PC-9 (cell line): ENCODE results near the gene CALN1. TPM values are rescaled to one million over a fixed set of nuclear protein-coding genes. Genes with fewer than 3 reads are reported as not detected.

Experiments used
- BruUV-seq: library from RNA; stranded (reverse); fragments of 400-500 nt; replicated peaks from 2 replicates; lab custom pipeline; 2021; lab: Mats Ljungman, UMichigan
- CTCF ChIA-PET: fragments of 300-600 bp; sonication (Branson Sonifier 250); formaldehyde crosslinking; loops from one replicate; lab custom pipeline; 2022; ENCODE audit warnings: antibody characterized with exemption; lab: Charles Lee
- POLR2A ChIA-PET: fragments of 300-600 bp; sonication (Branson Sonifier 250); formaldehyde crosslinking; loops from one replicate; lab custom pipeline; 2022; ENCODE audit warnings: antibody characterized with exemption; ENCODE audit not compliant: unreplicated experiment; lab: Charles Lee
- DNase-seq, 2 experiments: peaks; one replicate each; pipeline versions ENCODE4 v3.0.0 to v3.0.0-alpha.2; 2015 to 2022; ENCODE audit warnings: mixed read lengths in 1 of 2
- H2AFZ ChIP-seq: fragments of 200-600 bp; sonication (generic); 2 replicates; pipeline ENCODE4 v1.8.1; 2017; ENCODE audit warnings: antibody characterized with exemption
- H3F3A ChIP-seq: fragments of 200-600 bp; sonication (generic); 2 replicates; pipeline ENCODE4 v1.8.1; 2017; ENCODE audit warnings: antibody characterized with exemption, mild to moderate bottlenecking, low read depth; ENCODE audit not compliant: insufficient read depth
- H3K27ac ChIP-seq: fragments of 200-600 bp; sonication (generic); 2 replicates; pipeline ENCODE4 v1.6.1; 2016; ENCODE audit warnings: mixed run types
- H3K27me3 ChIP-seq: fragments of 200-600 bp; sonication (generic); 2 replicates; pipeline ENCODE4 v1.6.1; 2016; ENCODE audit warnings: low read depth, mixed run types; ENCODE audit not compliant: insufficient read depth
- H3K36me3 ChIP-seq: fragments of 200-600 bp; sonication (generic); 2 replicates; pipeline ENCODE4 v1.6.1; 2016; ENCODE audit warnings: low read depth, mixed run types
- H3K4me1 ChIP-seq: fragments of 200-600 bp; sonication (generic); replicated peaks from 2 replicates; pipeline ENCODE4 v1.6.1; 2016; ENCODE audit warnings: mixed run types; ENCODE audit not compliant: insufficient read depth
- H3K4me2 ChIP-seq: fragments of 200-600 bp; sonication (generic); 2 replicates; pipeline ENCODE4 v1.6.1; 2017; ENCODE audit warnings: mixed run types
- H3K4me3 ChIP-seq: fragments of 200-600 bp; sonication (generic); 2 replicates; pipeline ENCODE4 v1.6.1; 2016; ENCODE audit warnings: mixed run types
- H3K79me2 ChIP-seq: fragments of 200-600 bp; sonication (generic); 2 replicates; pipeline ENCODE4 v1.6.1; 2017; ENCODE audit warnings: low read depth, mixed run types
- H3K9me2 ChIP-seq: fragments of 200-600 bp; sonication (generic); 2 replicates; pipeline ENCODE4 v1.8.1; 2017; ENCODE audit warnings: mild to moderate bottlenecking; ENCODE audit not compliant: insufficient read depth
- H3K9me3 ChIP-seq: fragments of 200-600 bp; sonication (generic); 2 replicates; pipeline ENCODE4 v1.8.1; 2016; ENCODE audit warnings: low read depth; ENCODE audit not compliant: insufficient read depth
- H4K20me1 ChIP-seq: fragments of 200-600 bp; sonication (generic); 2 replicates; pipeline ENCODE4 v1.8.1; 2017; ENCODE audit not compliant: insufficient read depth
- EZH2 ChIP-seq: fragments of 200-600 bp; sonication (generic); IDR thresholded peaks from 2 replicates; pipeline ENCODE4 v1.8.0; 2017; ENCODE audit warnings: antibody characterized with exemption, low read depth
- intact Hi-C: fragments of 100-400 bp; cut with micrococcal nuclease; formaldehyde crosslinking; loops from one replicate; pipeline ENCODE4 v1.10.0; 2022; ENCODE audit not compliant: unreplicated experiment
- total RNA-seq: library from RNA; stranded (reverse); gene quantifications from 2 replicates; pipeline ENCODE4 v1.2.3, GENCODE V29; 2021
- TF ChIP-seq, protein P1 (sequence below): fragments of 200-600 bp; sonication (generic); conservative IDR thresholded peaks from 2 replicates; pipeline ENCODE4 v1.6.1; 2017; ENCODE audit warnings: mixed run types, antibody characterized with exemption, mild to moderate bottlenecking, moderate library complexity

The CALN1 gene
- total RNA-seq, 1 experiment from 2014 or later = not detected

GRCh38 chr7:72429316-72429715 lies 17.2 kb upstream of the CALN1 start:
- Histone ChIP-seq H3F3A (no peaks in the 10 kb centered on the region), H3K9me2 (no peaks in the 10 kb centered on the region), H3K27ac (no peak overlapping the region), H4K20me1 (no peaks in the 10 kb centered on the region; the same call in 1 of the 2 replicates), H3K27me3 (peaks cover 11% of the 10 kb centered on the region; the same call in 1 of the 2 replicates), H2AFZ (no peak overlapping the region), H3K9me3 (no peaks in the 10 kb centered on the region), H3K4me2 (no peak overlapping the region), H3K79me2 (no peaks in the 10 kb centered on the region), H3K36me3 (no peaks in the 10 kb centered on the region), H3K4me1 (no peaks in the 10 kb centered on the region), H3K4me3 (no peak overlapping the region)
- ChIA-PET POLR2A (no interaction called here), CTCF (no interaction called here)
- BruUV-seq = no TSS peak
- no peak for DNase-seq
- intact Hi-C loops = no loop called here
- no peak for TF ChIP-seq EZH2
- TF ChIP-seq, protein P1, sequence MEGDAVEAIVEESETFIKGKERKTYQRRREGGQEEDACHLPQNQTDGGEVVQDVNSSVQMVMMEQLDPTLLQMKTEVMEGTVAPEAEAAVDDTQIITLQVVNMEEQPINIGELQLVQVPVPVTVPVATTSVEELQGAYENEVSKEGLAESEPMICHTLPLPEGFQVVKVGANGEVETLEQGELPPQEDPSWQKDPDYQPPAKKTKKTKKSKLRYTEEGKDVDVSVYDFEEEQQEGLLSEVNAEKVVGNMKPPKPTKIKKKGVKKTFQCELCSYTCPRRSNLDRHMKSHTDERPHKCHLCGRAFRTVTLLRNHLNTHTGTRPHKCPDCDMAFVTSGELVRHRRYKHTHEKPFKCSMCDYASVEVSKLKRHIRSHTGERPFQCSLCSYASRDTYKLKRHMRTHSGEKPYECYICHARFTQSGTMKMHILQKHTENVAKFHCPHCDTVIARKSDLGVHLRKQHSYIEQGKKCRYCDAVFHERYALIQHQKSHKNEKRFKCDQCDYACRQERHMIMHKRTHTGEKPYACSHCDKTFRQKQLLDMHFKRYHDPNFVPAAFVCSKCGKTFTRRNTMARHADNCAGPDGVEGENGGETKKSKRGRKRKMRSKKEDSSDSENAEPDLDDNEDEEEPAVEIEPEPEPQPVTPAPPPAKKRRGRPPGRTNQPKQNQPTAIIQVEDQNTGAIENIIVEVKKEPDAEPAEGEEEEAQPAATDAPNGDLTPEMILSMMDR = no peak

DNA sequence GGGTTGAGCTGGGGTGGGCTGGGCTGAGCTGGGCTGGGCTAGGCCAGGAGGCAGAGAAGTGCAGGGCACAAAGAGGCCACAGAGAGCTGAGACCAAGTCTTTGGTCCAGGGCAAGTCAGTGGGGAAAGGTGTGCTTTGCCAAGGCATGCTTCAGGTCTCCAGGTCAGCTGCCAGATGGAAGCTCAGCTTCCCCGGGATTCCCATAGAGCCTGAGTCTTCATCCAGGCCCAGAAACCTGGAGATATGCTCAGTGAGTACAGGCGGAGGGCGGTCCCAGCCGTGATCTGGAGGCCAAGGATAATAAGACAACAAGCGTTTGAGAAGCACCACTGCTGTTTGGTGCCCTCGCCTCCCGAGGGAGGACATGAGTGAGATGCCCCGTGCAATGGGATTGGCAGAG lies 4.7 kb upstream of the CALN1 start:
- intact Hi-C loops = no loop called here
- Histone ChIP-seq H4K20me1 (no peaks in the 10 kb centered on the region), H3K4me2 (no peak overlapping the region), H3K4me1 (no peaks in the 10 kb centered on the region), H3K9me2 (no peaks in the 10 kb centered on the region), H3K4me3 (no peak overlapping the region), H3K9me3 (no peaks in the 10 kb centered on the region), H3K36me3 (no peaks in the 10 kb centered on the region), H3K27ac (no peak overlapping the region), H2AFZ (no peak overlapping the region), H3K79me2 (no peaks in the 10 kb centered on the region), H3F3A (no peaks in the 10 kb centered on the region), H3K27me3 (peaks cover 46% of the 10 kb centered on the region)
- CTCF ChIA-PET = no interaction called here
- no peak for TF ChIP-seq EZH2
- TF ChIP-seq, protein P1 = no peak
- no TSS peak for BruUV-seq
- DNase-seq = no peak
- POLR2A ChIA-PET = no interaction called here

- CTCF ChIA-PET = no interaction called here
- H3K9me2 ChIP-seq = no peaks in the 10 kb centered on the region
- no peak for DNase-seq
- POLR2A ChIA-PET = no interaction called here
- H3K27ac ChIP-seq = no peak overlapping the region
- peaks cover 35% of the 10 kb centered on the region for H3K27me3 ChIP-seq
- H3K9me3 ChIP-seq = no peaks in the 10 kb centered on the region
- H3F3A ChIP-seq = no peaks in the 10 kb centered on the region
- H2AFZ ChIP-seq = no peak overlapping the region
- no peaks in the 10 kb centered on the region for H4K20me1 ChIP-seq
- no peaks in the 10 kb centered on the region for H3K4me1 ChIP-seq
- TF ChIP-seq EZH2 = no peak
- TF ChIP-seq, protein P1 = no peak
- intact Hi-C loops = no loop called here
- no peak overlapping the region for H3K4me2 ChIP-seq
- H3K4me3 ChIP-seq = no peak overlapping the region
- BruUV-seq = no TSS peak
- H3K36me3 ChIP-seq = no peaks in the 10 kb centered on the region
- no peaks in the 10 kb centered on the region for H3K79me2 ChIP-seq
Measured at GRCh38 chr7:72415586-72415985, 3.4 kb upstream of the CALN1 start.
